ENCODE data around the gene ATP8A2.

ATP8A2 gene

DNA sequence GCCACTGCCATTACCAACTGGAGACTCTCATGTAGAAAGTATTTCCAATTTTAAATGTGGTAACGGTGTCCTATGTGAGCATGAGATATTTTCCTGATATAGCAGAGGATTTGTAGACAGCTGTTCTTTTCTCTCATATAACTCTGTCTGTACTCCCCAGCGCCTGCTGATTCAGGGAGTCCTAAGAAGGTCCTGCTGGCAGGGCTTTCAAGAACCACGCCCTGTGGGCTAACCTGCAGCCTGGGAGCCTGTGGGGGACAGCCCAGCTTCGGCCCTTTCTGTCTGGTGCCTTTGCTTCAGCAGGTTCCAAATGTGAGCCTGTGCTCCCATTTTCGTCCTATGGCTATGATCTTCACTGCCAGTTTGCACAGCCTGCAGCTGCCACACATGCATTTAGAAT lies 316.8 kb downstream of the ATP8A2 start:
- DNase-seq = no peak

DNA sequence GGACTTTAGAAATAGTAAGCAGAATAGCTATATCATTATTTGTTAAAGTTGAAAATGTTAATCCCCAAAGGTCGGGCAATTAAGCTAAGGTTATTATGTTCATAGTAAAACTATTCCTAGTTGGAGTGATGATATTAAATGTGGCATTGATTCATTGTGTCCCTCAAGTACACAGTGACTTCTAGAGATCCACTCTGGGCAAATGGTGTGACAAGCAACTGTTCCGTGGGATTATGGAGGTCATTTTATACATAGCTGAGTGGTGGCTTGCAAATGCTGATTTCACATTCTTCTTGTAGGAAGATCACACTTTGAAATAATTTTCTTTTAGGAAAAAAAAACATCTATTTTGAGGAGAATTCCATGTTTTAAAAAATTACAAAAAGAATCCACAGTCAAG lies 317.8 kb downstream of the ATP8A2 start:
- no peak for DNase-seq

DNA sequence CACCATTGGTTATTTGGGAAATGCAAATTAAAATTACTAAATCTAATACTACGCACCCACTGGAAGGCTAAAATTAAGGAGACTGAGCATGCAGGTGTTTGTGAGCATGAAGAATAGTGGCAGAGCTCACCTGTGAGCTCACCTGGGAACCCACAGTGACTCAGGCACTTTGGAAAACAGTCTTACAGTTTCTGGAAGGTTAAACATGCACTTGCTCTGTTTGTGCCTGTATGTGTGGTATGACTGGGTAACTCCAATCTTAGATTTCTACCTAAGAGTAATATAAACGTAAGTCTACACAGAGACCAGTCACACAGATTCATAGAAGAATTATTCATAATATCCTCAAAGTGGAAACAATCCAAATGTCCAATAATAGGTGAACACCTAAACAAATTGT lies 318.8 kb downstream of the ATP8A2 start:
- no peak for DNase-seq

DNA sequence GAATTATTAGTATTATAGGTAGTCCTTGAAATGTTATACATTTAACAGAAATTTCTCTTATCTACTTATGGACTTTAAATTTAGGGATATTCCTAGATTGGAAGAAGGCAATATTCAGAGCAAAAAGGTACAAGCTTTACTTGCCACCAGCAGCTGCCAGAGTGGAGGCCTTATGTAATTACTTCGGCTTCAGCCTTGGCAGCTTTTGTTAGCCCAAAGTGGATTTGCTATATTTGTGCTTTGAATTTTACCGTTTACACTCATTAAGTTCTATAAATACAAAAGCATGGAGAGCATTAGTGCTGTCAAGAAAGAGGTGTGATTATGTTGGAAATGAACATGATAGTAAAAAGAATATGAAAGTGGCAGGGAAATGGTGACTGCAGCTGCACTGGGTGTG lies 319.9 kb downstream of the ATP8A2 start:
- DNase-seq = peak; percentile 74

DNA sequence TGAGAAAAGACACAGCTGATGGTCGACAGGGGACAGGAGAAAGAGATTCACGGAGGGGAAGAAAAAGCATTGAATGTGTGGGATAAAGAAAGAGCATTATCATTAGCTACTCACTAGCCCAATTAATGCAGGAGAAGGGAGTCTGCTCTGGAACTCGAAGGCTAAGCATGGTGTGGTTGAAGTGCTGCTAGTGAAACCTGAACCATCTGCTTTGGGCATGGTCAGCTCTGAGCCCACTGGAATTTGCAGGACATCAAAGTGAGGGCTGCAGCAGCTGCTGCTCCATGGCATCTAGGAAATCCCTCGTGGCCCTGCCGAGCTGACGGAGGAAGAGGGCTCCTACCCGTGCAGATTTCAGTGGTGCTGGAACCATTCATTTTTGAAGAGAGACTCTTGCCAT lies 320.3 kb downstream of the ATP8A2 start:
- DNase-seq = no peak

DNA sequence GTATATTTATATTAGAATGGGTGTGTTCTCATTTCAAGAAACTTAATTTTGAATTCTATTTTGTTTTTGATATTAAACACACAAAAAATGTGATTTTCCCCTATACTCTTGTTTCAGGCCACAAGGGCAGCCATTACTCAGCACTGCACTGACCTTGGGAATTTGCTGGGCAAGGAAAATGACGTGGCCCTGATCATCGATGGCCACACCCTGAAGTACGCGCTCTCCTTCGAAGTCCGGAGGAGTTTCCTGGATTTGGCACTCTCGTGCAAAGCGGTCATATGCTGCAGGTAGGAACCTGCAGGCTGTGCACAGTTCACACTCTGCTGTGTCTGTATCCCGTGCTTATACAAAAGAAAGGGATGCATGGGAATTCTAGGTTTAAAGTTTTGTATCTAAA lies 327.3 kb downstream of the ATP8A2 start:
- no peak for DNase-seq

DNA sequence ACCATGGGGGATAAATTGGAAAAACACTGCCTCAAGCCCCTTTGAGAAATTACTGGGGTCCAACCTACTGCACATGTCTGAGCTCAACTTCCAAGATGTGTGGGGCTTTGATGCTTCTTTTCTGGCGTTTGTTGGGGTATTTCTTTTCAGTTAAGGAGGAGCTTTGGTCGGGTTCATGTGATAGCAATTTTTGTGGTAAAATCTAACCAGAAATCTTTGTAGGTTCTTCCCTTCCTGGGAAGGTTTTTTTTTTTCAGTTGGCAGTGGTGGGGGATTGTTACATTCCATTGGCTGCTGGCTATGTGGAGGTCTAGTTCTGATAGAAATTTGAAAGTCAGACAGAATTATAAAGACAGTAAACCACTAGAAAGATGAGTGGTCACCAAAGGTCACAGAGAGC lies 327.8 kb downstream of the ATP8A2 start:
- no peak for DNase-seq

DNA sequence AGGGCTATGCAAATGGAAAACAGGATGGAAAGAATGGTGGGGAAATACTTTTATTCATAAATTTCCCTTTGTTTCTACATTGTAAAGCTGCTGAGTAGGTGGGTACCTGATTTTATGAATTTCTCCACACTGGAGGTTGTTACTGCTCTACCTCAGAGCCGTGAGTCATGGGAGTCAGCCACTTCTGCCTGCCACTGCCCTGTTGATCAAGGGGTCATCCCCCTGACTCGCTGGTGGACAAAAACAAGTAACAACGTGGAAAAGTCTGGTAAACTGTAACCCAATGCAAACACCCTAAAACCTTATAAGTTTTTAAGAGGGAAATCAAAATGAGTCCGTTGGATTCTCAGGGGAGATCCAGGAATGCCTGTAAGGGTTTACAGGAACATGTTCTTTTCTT lies 329.5 kb downstream of the ATP8A2 start:
- no peak for DNase-seq

DNA sequence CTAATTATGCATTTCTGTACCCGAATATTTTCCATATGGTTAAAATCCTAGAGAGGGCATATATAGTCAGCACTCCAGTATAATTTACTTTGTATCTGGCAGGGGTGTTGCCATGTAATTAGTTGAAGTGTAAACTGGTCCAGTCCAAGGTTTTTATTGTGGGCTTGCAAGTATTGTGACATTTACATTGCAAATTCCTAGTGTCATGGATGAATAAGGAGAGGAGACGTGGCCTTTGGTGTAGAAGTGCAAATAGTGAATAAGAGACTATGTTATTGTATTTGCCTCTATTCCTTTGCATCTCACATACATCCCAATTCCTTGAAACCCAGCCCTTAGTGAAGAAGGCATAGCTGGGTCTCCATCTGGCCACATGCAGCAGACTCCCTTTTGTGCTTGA lies 330.6 kb downstream of the ATP8A2 start:
- no peak for DNase-seq

DNA sequence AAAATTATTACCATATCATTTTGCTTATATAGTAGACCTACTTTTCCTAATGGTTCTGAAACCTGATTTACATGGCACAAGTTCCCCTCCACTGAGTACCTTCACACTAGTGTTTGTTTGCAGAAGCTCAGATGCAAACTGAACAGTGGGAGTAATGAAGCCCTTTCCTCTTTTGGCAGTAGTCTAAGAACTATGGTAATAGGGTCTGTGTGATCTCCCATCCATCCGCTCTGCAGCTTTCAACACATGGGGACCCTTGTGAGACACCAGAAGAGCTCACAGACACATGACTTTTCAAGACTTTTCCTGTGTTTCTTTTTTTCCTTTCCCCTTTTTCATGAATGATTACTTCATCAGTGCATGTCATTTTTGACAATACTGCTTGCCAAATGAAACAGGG lies 336.0 kb downstream of the ATP8A2 start:
- DNase-seq = no peak

DNA sequence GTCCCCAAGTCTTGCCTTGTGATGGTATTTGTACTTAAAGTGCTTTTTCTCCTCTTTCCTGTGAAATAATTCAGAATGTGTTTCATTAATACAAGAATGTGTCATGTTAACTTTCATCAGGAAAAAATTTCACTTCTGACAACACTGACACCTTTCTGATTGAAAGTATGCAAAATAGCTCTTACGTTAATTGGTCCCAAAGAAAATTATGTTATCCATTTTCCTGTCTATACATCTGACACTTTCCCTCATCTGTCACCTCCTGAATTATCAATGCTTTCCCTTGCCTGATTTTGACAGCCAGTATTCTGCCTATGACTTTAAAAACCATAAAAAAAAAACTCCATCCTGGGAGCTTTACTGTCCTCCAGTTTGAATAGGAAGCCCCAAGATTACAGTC lies 336.5 kb downstream of the ATP8A2 start:
- DNase-seq = no peak

DNA sequence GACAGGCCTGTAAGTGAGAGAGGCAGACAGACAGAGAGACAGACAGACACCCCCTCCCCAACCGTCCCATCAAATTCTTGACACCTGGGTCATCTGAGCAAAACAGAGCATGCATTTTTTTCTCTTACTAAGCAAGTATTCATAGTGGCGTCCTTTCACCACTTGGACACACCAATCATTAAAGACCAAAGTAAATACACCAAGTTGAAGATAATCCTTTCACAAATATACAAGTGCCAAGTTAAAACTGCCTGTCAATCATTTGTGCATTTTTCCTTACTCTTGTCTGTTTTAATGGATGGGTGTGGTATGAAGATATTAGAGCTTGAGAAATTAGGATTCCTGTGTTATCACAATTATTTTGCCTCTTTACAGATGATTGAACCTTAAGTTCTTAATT lies 337.3 kb downstream of the ATP8A2 start:
- DNase-seq = no peak

DNA sequence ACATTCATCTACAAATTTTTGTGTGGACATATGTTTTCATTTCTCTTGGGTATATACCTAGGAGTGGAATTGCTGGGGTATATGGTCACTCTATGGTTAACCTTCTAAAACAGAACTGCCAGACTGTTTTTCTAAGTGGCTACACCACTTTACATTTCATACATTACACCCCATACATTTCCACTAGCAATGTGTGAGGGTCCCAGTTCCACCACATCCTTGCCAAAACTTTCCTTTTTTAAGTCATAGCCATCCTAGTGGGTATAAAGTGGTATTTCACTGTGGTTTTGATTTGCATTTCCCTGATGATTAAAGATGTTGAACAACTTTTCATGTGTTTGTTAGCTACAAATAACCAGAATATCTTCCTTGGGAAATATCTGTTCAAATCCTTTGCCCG lies 344.0 kb downstream of the ATP8A2 start:
- no peak for DNase-seq

DNA sequence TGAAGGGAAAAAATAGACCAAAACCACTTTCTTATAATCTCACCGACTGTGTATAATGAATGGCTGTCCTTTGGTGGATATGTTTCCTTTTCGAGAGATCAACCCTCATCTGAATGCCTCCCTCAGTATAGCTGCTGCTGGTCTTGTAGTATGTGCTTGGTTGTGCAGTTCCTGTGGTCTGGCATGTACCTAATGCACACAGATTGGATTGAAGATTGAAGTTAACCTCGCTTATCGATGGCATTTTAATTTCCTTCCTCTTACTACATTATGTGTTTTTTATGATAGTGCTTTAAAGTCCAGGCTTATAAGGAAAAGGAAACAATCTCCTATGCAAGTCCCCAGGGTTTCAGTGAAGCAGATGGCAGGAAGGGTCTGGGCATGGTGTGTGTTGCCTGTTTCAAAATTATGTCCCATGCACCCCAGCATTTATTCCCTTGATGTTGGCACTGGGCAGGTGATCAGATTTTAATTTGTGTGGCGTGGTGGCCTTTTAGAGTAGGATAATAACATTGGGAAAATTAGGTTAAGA lies 346.0 kb downstream of the ATP8A2 start:
- no peak for DNase-seq

DNA sequence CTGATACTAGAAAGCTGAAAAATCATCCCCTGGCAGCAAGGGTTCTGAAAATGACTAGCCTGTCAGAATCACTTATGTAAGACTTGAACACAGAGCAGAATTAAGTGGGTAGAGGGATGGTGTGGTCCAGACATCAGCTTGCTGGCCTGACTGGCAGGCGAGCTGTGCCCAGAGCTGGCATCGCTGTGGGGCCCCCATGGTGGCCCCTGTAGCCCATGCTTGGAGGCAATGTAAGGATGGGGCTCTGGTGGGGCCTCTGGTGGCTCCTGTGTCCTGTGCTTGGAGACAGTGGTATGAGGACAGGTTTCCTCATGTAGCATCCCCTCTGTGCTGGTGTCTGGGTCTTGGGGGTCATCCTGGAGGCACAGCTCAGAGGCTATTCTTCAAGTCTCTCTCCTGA lies 347.9 kb downstream of the ATP8A2 start:
- DNase-seq = no peak

DNA sequence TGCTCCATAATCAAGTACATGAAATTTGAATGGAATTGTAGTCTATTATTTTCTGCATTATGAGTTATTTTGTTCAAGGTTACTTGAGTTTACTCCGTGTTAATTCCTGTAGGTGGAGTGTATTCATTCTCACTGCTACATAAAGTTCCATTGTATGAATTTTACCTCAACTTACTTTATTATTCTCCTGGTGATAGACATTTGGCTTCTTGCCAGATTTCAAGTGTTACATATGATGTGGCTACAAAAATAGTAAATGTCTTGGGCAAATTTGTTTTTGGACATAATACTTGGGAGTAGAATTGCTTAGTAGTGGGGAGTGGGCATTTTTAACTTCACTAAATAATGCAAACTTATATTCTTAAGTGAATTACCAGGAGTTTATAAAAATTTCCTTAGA lies 351.1 kb downstream of the ATP8A2 start:
- no peak for DNase-seq

DNA sequence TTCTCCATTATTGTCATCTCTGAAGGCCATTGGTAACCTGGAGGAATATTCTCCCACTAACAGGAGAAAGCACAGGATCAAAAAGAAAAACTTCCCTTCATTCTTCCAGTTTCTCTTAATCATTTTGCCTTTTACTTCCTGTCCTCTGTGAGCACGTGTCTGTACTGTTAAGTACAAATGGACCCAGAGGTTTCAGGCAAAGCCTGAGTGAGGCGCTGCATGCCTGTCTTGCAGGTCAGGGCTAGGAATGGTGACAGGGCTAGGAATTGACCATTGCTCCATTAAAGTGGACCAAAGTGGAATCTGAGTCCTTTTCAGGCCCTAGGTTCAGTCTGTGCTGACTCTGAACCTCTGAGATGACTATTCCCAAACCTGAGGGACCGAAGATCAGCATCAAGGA lies 353.3 kb downstream of the ATP8A2 start:
- no peak for DNase-seq

DNA sequence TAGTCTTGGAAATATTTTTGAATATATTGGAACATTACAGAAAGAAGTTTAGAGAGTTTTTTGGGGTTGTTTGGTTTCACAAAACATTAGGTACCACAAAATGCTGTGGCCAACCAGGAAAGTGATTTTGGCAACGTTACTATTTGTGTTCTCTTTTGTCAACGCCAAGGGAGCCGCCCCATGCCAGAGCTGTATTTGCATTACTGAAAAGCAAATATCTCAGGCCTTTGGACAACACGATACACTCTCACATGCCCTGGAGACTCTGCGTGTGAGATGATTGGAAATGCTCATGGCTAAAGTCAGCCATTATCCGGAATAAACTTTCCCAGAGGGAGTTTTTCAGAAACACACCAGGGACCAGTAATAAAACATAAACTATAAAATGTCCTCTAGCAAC lies 355.5 kb downstream of the ATP8A2 start:
- no peak for DNase-seq

DNA sequence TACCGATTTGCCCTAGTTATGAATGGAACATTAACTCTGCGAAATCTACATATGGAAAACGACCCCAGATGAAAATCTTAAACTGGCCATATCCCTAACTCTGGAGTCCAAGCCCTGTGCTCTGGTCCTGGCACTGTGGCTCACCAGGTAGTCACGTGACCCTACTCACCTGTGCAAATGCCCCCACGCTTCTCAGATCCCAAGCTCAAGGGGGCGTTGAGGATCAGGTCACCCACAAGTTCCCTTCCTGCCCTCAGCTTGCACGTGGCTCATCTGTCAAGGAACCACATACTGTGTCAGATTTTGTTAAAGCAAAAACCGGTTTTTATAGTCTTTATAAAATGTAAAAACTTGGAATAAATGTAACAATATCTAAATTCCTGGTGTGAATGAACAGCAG lies 356.0 kb downstream of the ATP8A2 start:
- no peak for DNase-seq

DNA sequence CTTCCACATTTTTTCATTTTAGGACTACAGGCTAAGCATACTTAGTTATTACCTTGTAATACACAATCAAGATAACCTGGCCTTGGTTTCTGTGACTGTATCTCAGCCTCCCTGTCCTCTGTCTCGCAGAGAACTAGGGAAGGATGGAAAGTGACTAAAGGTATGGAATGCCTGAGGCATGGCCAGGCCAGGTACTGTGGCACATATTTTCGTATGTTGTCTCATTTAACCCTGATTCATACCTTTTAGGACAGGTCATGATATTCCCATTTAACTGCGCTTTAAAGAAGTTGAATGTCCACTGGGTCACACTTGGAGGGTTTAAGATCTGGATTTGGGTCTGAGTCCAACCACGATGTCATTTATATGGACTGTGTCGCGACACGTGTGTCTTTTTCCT lies 357.4 kb downstream of the ATP8A2 start:
- no peak for DNase-seq

DNA sequence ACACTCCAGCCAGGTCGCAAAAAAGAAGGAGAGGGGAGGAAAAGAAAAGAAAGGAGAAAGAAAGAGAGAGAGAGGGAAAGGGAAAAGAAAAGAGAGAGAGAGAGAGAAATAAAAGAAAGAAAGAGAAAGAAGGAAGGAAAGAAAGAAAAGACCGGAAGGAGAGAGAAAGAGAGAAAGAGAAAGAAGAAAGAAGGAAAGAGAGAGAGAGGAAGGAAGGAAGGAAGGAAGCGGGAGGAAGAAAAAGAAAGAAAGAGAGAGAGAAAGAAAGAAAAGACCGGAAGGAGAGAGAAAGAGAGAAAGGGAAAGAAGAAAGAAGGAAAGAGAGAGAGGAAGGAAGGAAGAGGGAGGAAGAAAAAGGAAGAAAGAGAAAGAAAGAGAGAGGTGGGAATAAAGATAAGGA lies 359.3 kb downstream of the ATP8A2 start:
- DNase-seq = no peak

DNA sequence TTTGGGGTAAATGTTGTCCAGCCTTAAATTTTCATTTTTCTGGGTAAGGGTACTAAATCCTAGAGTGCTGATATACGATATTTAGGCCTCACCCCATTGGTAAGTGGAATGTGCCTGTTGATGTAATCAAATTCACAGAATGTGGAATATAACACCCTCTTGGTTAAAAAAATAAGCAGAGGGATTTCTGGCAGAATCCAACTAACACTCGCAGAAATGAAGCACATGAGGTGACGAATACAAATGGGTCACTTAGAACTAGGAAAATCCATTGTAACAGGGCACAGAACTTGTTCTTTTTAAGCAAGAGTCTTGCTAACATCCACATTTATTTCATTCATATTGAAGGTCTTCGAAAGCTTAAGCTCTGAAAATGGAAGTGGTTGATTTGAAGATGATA lies 359.8 kb downstream of the ATP8A2 start:
- DNase-seq = no peak

DNA sequence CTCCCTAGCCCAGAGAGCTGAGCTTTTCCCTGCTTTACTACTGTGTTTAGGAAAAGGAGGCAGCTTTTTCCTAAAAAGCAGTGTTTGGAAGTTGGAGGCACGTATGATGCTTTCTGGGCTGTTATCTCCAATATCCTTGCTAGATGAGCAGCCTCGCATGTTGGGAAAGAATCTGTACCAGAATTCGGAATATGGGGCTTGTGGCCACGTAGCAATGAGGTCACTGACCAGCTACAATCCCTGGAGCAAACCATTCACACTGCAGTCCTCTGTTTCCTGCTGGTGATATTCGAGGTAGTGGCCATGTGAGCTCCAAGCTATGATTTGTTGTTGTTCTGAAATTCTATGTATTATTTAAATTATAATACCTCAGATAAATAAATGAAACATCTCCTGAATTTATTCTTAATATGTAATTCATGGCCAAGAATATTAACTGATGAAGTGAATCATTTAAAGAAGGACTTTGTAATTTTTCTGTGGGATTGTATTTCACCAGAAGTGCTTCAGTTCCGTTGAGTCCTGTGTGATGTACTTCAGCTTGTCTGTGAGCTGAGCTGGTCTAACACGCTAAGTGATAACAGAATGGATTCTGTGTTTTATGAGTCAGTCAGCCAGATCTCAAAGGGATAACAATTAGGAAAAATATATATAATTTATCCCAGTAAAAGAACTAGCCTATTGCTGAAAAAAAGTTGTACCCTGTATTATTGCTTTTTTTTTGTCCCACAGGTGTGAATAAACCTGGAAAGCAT lies 360.5 kb downstream of the ATP8A2 start:
- DNase-seq = no peak

DNA sequence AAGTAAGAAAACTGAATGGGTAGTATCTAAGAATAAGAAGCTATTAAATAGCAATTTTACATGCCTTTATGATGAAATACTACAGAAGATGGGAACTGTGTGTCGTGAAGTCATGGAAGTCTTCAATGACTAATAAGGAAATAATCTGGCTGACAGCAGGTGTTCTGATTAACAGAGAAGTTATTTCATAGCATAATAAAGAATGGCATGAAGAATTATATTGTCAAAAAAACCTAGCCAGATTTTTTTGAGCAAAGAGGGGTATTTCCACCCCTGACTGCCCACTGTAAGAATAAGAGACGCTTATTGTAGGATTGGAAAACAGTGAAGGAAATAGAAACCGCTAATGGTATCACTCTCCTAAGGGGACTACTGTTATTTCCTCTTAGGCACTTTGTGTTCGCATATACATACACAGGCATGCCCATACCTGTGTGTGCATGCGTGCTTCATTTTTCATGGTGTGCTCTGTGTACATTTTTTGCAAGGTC lies 361.3 kb downstream of the ATP8A2 start:
- peak; percentile 2 for DNase-seq
